ENCODE data around the gene NRAS. TPM values are rescaled to one million over a fixed set of nuclear protein-coding genes. Genes with fewer than 3 reads are reported as not detected.
A peak's percentile ranks its signal among the peaks of the same experiment; 100 is the strongest.
"Not testable (repeated sequence)": the region's sequence is repeated elsewhere in the genome, so short reads cannot be mapped to it uniquely, and the experiment has no call there.

Gene NRAS
- total RNA-seq, 2 donors from 2014 or later: 23.4 to 24.6 TPM

DNA sequence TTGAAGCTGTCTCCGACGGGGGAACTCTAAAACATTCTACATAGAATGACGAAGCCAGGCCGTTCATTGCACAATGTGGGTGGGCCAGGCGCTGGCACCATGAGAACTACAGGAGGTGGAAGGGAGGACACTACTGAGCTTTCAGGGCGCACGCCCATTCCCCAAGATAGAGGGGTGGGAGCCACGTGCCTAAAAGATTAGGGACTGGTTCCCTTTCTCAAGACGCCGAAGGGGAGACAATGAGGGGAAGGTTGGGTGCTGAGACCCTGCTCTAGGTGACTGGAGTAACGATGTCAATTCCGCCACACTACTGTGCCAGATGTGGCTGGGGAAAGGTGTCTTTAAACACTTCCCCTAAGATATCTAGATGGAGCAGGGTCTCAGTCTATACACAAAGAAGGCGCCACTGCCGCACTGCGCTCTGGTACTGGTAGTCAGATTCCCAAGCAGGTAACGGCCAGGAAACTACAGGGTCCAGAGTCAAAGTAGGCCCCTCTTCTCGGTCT is 40.4 kb upstream of the NRAS start:
- TF ChIP-seq POLR2AphosphoS5 (IDR thresholded peaks at IDR 0.05) (no peak), POLR2A (IDR thresholded peaks at IDR 0.05) (no peak)
- TF ChIP-seq, protein P1, sequence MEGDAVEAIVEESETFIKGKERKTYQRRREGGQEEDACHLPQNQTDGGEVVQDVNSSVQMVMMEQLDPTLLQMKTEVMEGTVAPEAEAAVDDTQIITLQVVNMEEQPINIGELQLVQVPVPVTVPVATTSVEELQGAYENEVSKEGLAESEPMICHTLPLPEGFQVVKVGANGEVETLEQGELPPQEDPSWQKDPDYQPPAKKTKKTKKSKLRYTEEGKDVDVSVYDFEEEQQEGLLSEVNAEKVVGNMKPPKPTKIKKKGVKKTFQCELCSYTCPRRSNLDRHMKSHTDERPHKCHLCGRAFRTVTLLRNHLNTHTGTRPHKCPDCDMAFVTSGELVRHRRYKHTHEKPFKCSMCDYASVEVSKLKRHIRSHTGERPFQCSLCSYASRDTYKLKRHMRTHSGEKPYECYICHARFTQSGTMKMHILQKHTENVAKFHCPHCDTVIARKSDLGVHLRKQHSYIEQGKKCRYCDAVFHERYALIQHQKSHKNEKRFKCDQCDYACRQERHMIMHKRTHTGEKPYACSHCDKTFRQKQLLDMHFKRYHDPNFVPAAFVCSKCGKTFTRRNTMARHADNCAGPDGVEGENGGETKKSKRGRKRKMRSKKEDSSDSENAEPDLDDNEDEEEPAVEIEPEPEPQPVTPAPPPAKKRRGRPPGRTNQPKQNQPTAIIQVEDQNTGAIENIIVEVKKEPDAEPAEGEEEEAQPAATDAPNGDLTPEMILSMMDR (IDR thresholded peaks at IDR 0.05): no peak
- intact Hi-C loops (cut with DNase I): loop anchor here (5.0 to 10.0 kb wide), 3 partner anchors 40 to 338 kb away; partner anchors contain the start of genes NRAS and TRIM33
- Histone ChIP-seq H3K9me3 (no peaks in the 10 kb centered on the region), H3K4me1 (replicated peaks) (peaks cover 6% of the 10 kb centered on the region), H3K36me3 (no peaks in the 10 kb centered on the region), H3K27ac (peak overlapping the region; percentile 98 to 100), H3K4me3 (peak overlapping the region; percentile 85 to 98), H3K27me3 (replicated peaks; ENCODE audit: insufficient read depth) (no peaks in the 10 kb centered on the region)
- DNase-seq (ENCODE audit: low spot score): peak; percentile 13
- WGBS: 1% methylated on average over 17 of the region's 17 CpGs

DNA sequence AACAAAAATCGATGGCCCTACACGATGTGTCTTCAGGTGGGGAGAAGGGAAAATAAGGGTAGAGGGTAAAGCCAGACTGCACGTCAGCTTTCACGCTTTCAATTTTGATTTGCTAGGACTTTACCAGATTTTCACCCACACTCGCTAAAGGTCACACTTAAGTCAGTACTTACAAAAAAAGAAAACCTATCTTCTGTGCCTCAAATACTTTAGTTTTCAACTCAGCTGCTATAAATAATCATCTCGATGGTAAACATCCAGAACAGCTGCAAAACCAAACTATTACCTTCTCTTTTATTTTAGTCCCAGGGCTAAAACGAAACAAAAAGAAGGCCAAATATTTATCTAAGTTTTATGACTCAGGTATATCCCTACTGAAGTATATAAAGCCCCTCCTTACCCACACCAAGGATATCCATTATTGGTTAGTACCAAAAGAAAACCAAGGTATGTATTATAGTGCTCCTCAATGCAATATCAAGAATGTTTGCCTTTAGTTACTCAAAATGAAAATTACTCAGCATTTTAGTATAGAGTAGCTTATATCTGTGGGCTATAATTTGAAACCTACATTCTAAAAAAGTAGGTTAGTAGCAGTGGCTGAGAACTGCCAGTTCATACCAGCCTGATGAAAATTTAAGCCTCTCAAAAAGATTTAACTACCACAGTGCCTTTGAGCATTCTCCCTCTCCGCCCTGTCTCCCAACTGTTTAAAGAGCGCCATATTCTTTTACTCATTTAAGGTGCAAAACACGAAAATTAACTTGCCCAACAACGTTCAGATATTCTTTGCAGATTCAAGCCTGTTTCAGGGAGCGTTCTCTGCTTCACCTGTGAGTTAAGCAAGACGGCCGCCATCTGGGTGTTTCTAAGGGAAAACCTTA is 39.7 kb upstream of the NRAS start:
- 19% methylated on average over 14 of the region's 14 CpGs for WGBS
- H3K4me3 ChIP-seq: peak overlapping the region; percentile 85 to 98
- no peaks in the 10 kb centered on the region for H3K9me3 ChIP-seq
- no peaks in the 10 kb centered on the region for H3K27me3 ChIP-seq (replicated peaks; ENCODE audit: insufficient read depth)
- no peak for DNase-seq (ENCODE audit: low spot score)
- H3K27ac ChIP-seq: peak overlapping the region; percentile 98 to 100
- no peaks in the 10 kb centered on the region for H3K36me3 ChIP-seq
- intact Hi-C loops (cut with DNase I): loop anchor here (5.0 to 10.0 kb wide), 3 partner anchors 39 to 339 kb away; partner anchors contain the start of genes NRAS and TRIM33
- H3K4me1 ChIP-seq (replicated peaks): peaks cover 6% of the 10 kb centered on the region
- TF ChIP-seq, protein P1 (IDR thresholded peaks at IDR 0.05): no peak
- TF ChIP-seq POLR2AphosphoS5 (IDR thresholded peaks at IDR 0.05): no peak

GRCh38 chr1:114755006-114755931 is 38.7 kb upstream of the NRAS start:
- H3K9me3 ChIP-seq: no peaks in the 10 kb centered on the region
- H3K4me3 ChIP-seq: peak overlapping the region in 1 of 2 donors; percentile 98
- no peaks in the 10 kb centered on the region for H3K27me3 ChIP-seq (replicated peaks; ENCODE audit: insufficient read depth)
- TF ChIP-seq, protein P1 (IDR thresholded peaks at IDR 0.05): no peak
- TF ChIP-seq POLR2A (IDR thresholded peaks at IDR 0.05) (no peak), POLR2AphosphoS5 (IDR thresholded peaks at IDR 0.05) (no peak)
- H3K4me1 ChIP-seq (replicated peaks): peaks cover 6% of the 10 kb centered on the region
- 26% methylated on average over 7 of the region's 7 CpGs for WGBS
- DNase-seq (ENCODE audit: low spot score): no peak
- peak overlapping the region; percentile 98 to 100 for H3K27ac ChIP-seq
- intact Hi-C loops (cut with DNase I): loop anchor here (5.0 to 10.0 kb wide), 3 partner anchors 38 to 340 kb away; partner anchors contain the start of genes NRAS and TRIM33
- no peaks in the 10 kb centered on the region for H3K36me3 ChIP-seq

DNA sequence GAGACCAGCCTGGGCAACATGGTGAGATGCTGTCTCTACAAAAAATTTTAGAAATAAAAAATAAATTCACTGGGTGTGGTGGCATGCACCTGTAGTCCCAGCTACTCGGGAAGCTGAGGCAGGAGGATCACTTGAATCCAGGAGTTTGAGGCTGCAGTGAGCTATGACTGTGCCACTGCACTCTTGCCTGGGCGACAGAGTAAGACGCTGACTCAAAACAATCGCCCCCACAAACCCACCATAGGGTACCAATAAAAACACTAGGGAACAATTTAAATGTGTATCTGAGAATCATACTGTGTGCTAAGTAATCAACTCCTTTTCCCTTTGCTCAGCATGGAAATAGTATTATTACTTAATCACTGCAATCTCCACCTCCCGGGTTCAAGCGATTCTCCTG is 37.1 kb upstream of the NRAS start:
- H3K27ac ChIP-seq; DNase-seq (ENCODE audit: low spot score); H3K36me3 ChIP-seq; H3K9me3 ChIP-seq; H3K4me3 ChIP-seq; H3K27me3 ChIP-seq (replicated peaks; ENCODE audit: insufficient read depth); H3K4me1 ChIP-seq (replicated peaks): not testable (repeated sequence)
- 87% methylated on average over 6 of the region's 6 CpGs for WGBS
- intact Hi-C loops (cut with DNase I): loop anchor here (10.0 kb wide), 2 partner anchors 239 to 341 kb away; partner anchors contain the start of gene TRIM33

GRCh38 chr1:114753143-114753542 is 36.6 kb upstream of the NRAS start:
- TF ChIP-seq POLR2A (IDR thresholded peaks at IDR 0.05) (no peak), POLR2AphosphoS5 (IDR thresholded peaks at IDR 0.05) (no peak)
- TF ChIP-seq, protein P1 (IDR thresholded peaks at IDR 0.05): no peak
- Histone ChIP-seq H3K36me3 (no peaks in the 10 kb centered on the region), H3K4me1 (replicated peaks) (peaks cover 6% of the 10 kb centered on the region), H3K4me3 (no peak overlapping the region), H3K9me3 (no peaks in the 10 kb centered on the region), H3K27ac (no peak overlapping the region), H3K27me3 (replicated peaks; ENCODE audit: insufficient read depth) (no peaks in the 10 kb centered on the region)
- intact Hi-C loops (cut with DNase I): loop anchor here (10.0 kb wide), 2 partner anchors 238 to 342 kb away; partner anchors contain the start of gene TRIM33
- 67% methylated on average over 4 of the region's 4 CpGs for WGBS
- DNase-seq (ENCODE audit: low spot score): no peak
